ENCODE measurements around the gene GPC3.

Gene GPC3

DNA sequence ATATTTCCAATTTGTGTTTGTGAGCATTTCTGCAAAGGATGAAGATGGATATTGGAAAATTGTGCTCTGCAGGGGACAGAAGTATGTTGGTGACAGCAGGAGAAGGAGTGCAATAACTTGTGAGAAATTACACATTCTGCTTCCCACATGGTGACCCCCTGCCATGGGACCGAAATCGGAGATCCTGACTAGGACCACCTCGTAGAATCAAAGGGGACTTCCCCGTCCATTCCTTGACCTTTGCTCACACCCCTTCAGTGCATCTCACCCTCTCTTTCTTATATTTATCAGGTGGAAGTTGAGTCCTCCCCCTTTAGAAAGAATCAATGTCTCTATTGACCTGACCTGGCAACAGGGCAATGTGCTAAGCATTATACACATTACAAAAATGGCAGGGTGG is 451.2 kb downstream of the GPC3 start:
- H2AK5ac ChIP-seq (ENCODE audit: low read depth, low read length): no peak overlapping the region
- no peak for DNase-seq (ENCODE audit: low spot score)
- no peak overlapping the region for H3K23ac ChIP-seq (ENCODE audit: low read depth, low read length, poor library complexity)
- no peak overlapping the region for H3K14ac ChIP-seq (ENCODE audit: low read length)
- H3K79me1 ChIP-seq (ENCODE audit: low read depth, low read length): no peaks in the 10 kb centered on the region
- whole genome bisulfite sequencing, 2 donors (ENCODE audit: extremely low coverage in 2 of 2, insufficient read length in 2 of 2, insufficient replicate concordance in 1 of 2): no CpG with 5 or more reads among the region's 4 CpGs
- no peak overlapping the region for H3K4me2 ChIP-seq (ENCODE audit: insufficient read depth, low read length, poor library complexity, severe bottlenecking)
- no peak overlapping the region for H2BK120ac ChIP-seq (ENCODE audit: low read depth, low read length)
- H3K9ac ChIP-seq (ENCODE audit: low read depth, low read length, poor library complexity): no peak overlapping the region
- H4K8ac ChIP-seq (ENCODE audit: low read depth, low read length): no peak overlapping the region
- H3K27ac ChIP-seq (replicated peaks; ENCODE audit: low read length): no peak overlapping the region
- no peak overlapping the region for H3K4me3 ChIP-seq (ENCODE audit: low read length in 2 of 2)
- no peak overlapping the region for H3K18ac ChIP-seq (ENCODE audit: low read length)
- H2AFZ ChIP-seq (ENCODE audit: low read length): no peak overlapping the region
- H3K36me3 ChIP-seq (replicated peaks in 1 of 2; ENCODE audit: control insufficient read depth in 2 of 2, insufficient read depth in 2 of 2, low read length in 2 of 2): peaks cover 0 to 5% of the 10 kb centered on the region in 2 donors
- no peak overlapping the region for H2BK15ac ChIP-seq (ENCODE audit: low read length)
- no peak overlapping the region for H2BK12ac ChIP-seq (ENCODE audit: low read length)
- H3K9me3 ChIP-seq (replicated peaks in 1 of 2; ENCODE audit: control insufficient read depth in 2 of 2, insufficient read depth in 1 of 2, low read depth in 1 of 2, low read length in 2 of 2): no peaks in the 10 kb centered on the region
- no peak overlapping the region for H3K4ac ChIP-seq (ENCODE audit: low read length)
- no peak overlapping the region for H2BK5ac ChIP-seq (ENCODE audit: low read length)
- peaks cover 0 to 2% of the 10 kb centered on the region in 2 donors for H3K4me1 ChIP-seq (ENCODE audit: control insufficient read depth in 2 of 2, insufficient read depth in 1 of 2, low read depth in 1 of 2, low read length in 2 of 2)
- no peak overlapping the region for H4K91ac ChIP-seq (ENCODE audit: low read depth, low read length, poor library complexity)
- no peaks in the 10 kb centered on the region for H3K27me3 ChIP-seq (ENCODE audit: control insufficient read depth in 3 of 3, insufficient read depth in 3 of 3, low read depth in 1 of 3, low read length in 3 of 3)

DNA sequence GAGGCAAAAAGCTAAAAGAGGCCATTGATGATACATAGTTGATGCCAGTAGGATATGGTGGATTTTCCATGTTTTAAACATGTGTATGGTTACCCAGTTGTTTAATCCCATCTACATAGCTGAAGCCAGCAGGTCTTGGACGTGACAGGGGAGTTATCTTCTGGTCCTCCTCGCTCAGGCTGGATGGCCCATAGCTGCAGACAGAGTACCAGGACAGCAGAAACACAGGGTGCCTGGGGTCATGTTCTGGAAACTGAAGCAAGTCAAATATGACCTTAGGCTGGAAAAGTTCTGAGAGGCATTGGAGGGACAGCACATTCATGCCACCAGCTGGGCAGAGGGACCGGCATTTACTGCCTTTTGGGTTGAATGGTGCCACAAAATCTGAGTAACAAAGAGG is 452.1 kb downstream of the GPC3 start:
- WGBS, 2 donors (ENCODE audit: extremely low coverage in 2 of 2, insufficient read length in 2 of 2, insufficient replicate concordance in 1 of 2): no CpG with 5 or more reads among the region's 3 CpGs
- Histone ChIP-seq H2AK5ac (ENCODE audit: low read depth, low read length) (no peak overlapping the region), H3K18ac (ENCODE audit: low read length) (no peak overlapping the region), H3K36me3 (replicated peaks in 1 of 2; ENCODE audit: control insufficient read depth in 2 of 2, insufficient read depth in 2 of 2, low read length in 2 of 2) (peaks cover 0 to 5% of the 10 kb centered on the region in 2 donors), H2BK120ac (ENCODE audit: low read depth, low read length) (no peak overlapping the region), H4K91ac (ENCODE audit: low read depth, low read length, poor library complexity) (no peak overlapping the region), H3K79me1 (ENCODE audit: low read depth, low read length) (no peaks in the 10 kb centered on the region), H3K4ac (ENCODE audit: low read length) (no peak overlapping the region), H4K8ac (ENCODE audit: low read depth, low read length) (no peak overlapping the region), H2BK15ac (ENCODE audit: low read length) (no peak overlapping the region), H3K27me3 (ENCODE audit: control insufficient read depth in 3 of 3, insufficient read depth in 3 of 3, low read depth in 1 of 3, low read length in 3 of 3) (no peaks in the 10 kb centered on the region), H3K9me3 (replicated peaks in 1 of 2; ENCODE audit: control insufficient read depth in 2 of 2, insufficient read depth in 1 of 2, low read depth in 1 of 2, low read length in 2 of 2) (no peaks in the 10 kb centered on the region), H3K23ac (ENCODE audit: low read depth, low read length, poor library complexity) (no peak overlapping the region), H3K14ac (ENCODE audit: low read length) (no peak overlapping the region), H3K4me3 (ENCODE audit: low read length in 2 of 2) (no peak overlapping the region), H2AFZ (ENCODE audit: low read length) (no peak overlapping the region), H3K27ac (replicated peaks; ENCODE audit: low read length) (no peak overlapping the region), H2BK12ac (ENCODE audit: low read length) (no peak overlapping the region), H3K9ac (ENCODE audit: low read depth, low read length, poor library complexity) (no peak overlapping the region), H3K4me1 (ENCODE audit: control insufficient read depth in 2 of 2, insufficient read depth in 1 of 2, low read depth in 1 of 2, low read length in 2 of 2) (peaks cover 0 to 2% of the 10 kb centered on the region in 2 donors), H3K4me2 (ENCODE audit: insufficient read depth, low read length, poor library complexity, severe bottlenecking) (no peak overlapping the region), H2BK5ac (ENCODE audit: low read length) (no peak overlapping the region)
- DNase-seq (ENCODE audit: low spot score): no peak

DNA sequence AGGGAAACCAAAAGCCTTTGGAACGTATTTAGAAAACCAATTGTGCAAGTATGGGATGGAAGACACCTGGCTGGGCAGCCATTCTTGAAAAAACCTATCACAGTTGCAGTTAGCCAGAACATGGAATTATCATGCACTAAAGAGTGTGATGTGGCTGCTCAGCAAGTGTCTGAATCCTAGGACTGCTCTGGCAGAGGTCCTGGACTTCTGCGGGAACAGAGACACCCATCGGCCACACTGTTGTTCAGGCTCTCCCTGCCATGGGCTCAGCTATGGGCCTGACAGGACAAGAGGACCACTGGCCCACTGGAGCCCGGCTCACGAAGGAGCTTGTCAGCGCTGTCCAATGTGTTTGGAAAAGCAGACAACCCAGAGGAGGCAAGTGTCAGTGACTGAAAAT is 454.4 kb downstream of the GPC3 start:
- H3K79me1 ChIP-seq (ENCODE audit: low read depth, low read length): no peaks in the 10 kb centered on the region
- H3K4me1 ChIP-seq (ENCODE audit: control insufficient read depth in 2 of 2, insufficient read depth in 1 of 2, low read depth in 1 of 2, low read length in 2 of 2): no peaks in the 10 kb centered on the region
- H2AFZ ChIP-seq (ENCODE audit: low read length): no peak overlapping the region
- no peak overlapping the region for H2BK12ac ChIP-seq (ENCODE audit: low read length)
- no peak overlapping the region for H2AK5ac ChIP-seq (ENCODE audit: low read depth, low read length)
- H3K4ac ChIP-seq (ENCODE audit: low read length): no peak overlapping the region
- no peak overlapping the region for H3K4me3 ChIP-seq (ENCODE audit: low read length in 2 of 2)
- H2BK5ac ChIP-seq (ENCODE audit: low read length): no peak overlapping the region
- no peak overlapping the region for H3K23ac ChIP-seq (ENCODE audit: low read depth, low read length, poor library complexity)
- H3K18ac ChIP-seq (ENCODE audit: low read length): no peak overlapping the region
- H3K9me3 ChIP-seq (replicated peaks in 1 of 2; ENCODE audit: control insufficient read depth in 2 of 2, insufficient read depth in 1 of 2, low read depth in 1 of 2, low read length in 2 of 2): no peaks in the 10 kb centered on the region
- WGBS, 2 donors (ENCODE audit: extremely low coverage in 2 of 2, insufficient read length in 2 of 2, insufficient replicate concordance in 1 of 2): no CpG with 5 or more reads among the region's 6 CpGs
- peaks cover 0 to 3% of the 10 kb centered on the region in 2 donors for H3K36me3 ChIP-seq (replicated peaks in 1 of 2; ENCODE audit: control insufficient read depth in 2 of 2, insufficient read depth in 2 of 2, low read length in 2 of 2)
- DNase-seq (ENCODE audit: low spot score): no peak
- no peak overlapping the region for H4K91ac ChIP-seq (ENCODE audit: low read depth, low read length, poor library complexity)
- no peaks in the 10 kb centered on the region for H3K27me3 ChIP-seq (ENCODE audit: control insufficient read depth in 3 of 3, insufficient read depth in 3 of 3, low read depth in 1 of 3, low read length in 3 of 3)
- H4K8ac ChIP-seq (ENCODE audit: low read depth, low read length): no peak overlapping the region
- no peak overlapping the region for H3K9ac ChIP-seq (ENCODE audit: low read depth, low read length, poor library complexity)
- no peak overlapping the region for H3K4me2 ChIP-seq (ENCODE audit: insufficient read depth, low read length, poor library complexity, severe bottlenecking)
- no peak overlapping the region for H3K27ac ChIP-seq (replicated peaks; ENCODE audit: low read length)
- H3K14ac ChIP-seq (ENCODE audit: low read length): no peak overlapping the region
- H2BK120ac ChIP-seq (ENCODE audit: low read depth, low read length): no peak overlapping the region
- no peak overlapping the region for H2BK15ac ChIP-seq (ENCODE audit: low read length)

DNA sequence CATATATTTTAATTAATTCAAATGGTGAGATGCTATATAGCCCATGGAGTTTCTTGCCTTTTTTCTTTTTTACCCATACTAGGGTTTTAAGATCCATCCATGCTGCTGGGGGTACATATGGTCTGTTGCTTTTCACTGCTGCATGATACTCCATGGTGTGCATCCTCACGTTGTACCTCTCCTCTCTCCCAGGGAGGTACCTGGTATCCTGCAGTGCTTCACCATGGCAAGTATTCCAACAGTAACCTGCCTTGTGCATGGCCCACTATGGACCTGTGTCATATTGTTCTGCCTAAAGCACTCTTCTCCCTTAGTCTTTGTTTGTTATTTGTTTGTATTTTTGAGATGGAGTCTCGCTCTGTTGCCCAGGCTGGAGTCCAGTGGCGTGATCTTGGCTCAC is 455.8 kb downstream of the GPC3 start:
- H3K18ac ChIP-seq (ENCODE audit: low read length): no peak overlapping the region
- no peaks in the 10 kb centered on the region for H3K27me3 ChIP-seq (ENCODE audit: control insufficient read depth in 3 of 3, insufficient read depth in 3 of 3, low read depth in 1 of 3, low read length in 3 of 3)
- H2AK5ac ChIP-seq (ENCODE audit: low read depth, low read length): no peak overlapping the region
- H2AFZ ChIP-seq (ENCODE audit: low read length): no peak overlapping the region
- no peak overlapping the region for H4K91ac ChIP-seq (ENCODE audit: low read depth, low read length, poor library complexity)
- no peak overlapping the region for H4K8ac ChIP-seq (ENCODE audit: low read depth, low read length)
- no peak overlapping the region for H2BK12ac ChIP-seq (ENCODE audit: low read length)
- H3K14ac ChIP-seq (ENCODE audit: low read length): no peak overlapping the region
- no peak overlapping the region for H3K27ac ChIP-seq (replicated peaks; ENCODE audit: low read length)
- no peak overlapping the region for H3K9ac ChIP-seq (ENCODE audit: low read depth, low read length, poor library complexity)
- H2BK5ac ChIP-seq (ENCODE audit: low read length): no peak overlapping the region
- no peaks in the 10 kb centered on the region for H3K79me1 ChIP-seq (ENCODE audit: low read depth, low read length)
- no peak overlapping the region for H3K4me2 ChIP-seq (ENCODE audit: insufficient read depth, low read length, poor library complexity, severe bottlenecking)
- DNase-seq (ENCODE audit: low spot score): no peak
- H3K4ac ChIP-seq (ENCODE audit: low read length): no peak overlapping the region
- no peaks in the 10 kb centered on the region for H3K4me1 ChIP-seq (ENCODE audit: control insufficient read depth in 2 of 2, insufficient read depth in 1 of 2, low read depth in 1 of 2, low read length in 2 of 2)
- no CpG with 5 or more reads among the region's 3 CpGs for WGBS, 2 donors (ENCODE audit: extremely low coverage in 2 of 2, insufficient read length in 2 of 2, insufficient replicate concordance in 1 of 2)
- no peak overlapping the region for H2BK120ac ChIP-seq (ENCODE audit: low read depth, low read length)
- H3K23ac ChIP-seq (ENCODE audit: low read depth, low read length, poor library complexity): no peak overlapping the region
- H2BK15ac ChIP-seq (ENCODE audit: low read length): no peak overlapping the region
- H3K4me3 ChIP-seq (ENCODE audit: low read length in 2 of 2): no peak overlapping the region
- no peaks in the 10 kb centered on the region for H3K36me3 ChIP-seq (replicated peaks in 1 of 2; ENCODE audit: control insufficient read depth in 2 of 2, insufficient read depth in 2 of 2, low read length in 2 of 2)
- H3K9me3 ChIP-seq (replicated peaks in 1 of 2; ENCODE audit: control insufficient read depth in 2 of 2, insufficient read depth in 1 of 2, low read depth in 1 of 2, low read length in 2 of 2): no peaks in the 10 kb centered on the region
